ENCODE measurements around the gene CLCN3.

GRCh38 chr4:169644802-169645201 lies 24.4 kb downstream of the CLCN3 start:
- TF ChIP-seq REST (IDR thresholded peaks at IDR 0.05; ENCODE audit: insufficient read depth in 1 of 2, low read depth in 2 of 2, low read length in 2 of 2) (no peak), SIN3A (IDR thresholded peaks at IDR 0.05; ENCODE audit: borderline replicate concordance, insufficient read depth, low read length) (no peak), POLR2AphosphoS5 (IDR thresholded peaks at IDR 0.05; ENCODE audit: low read depth, low read length) (no peak), TAF1 (IDR thresholded peaks at IDR 0.05; ENCODE audit: borderline replicate concordance, insufficient read depth, low read length) (no peak)
